Skeletal muscle satellite cell (primary cell): ENCODE results near the gene MAN2A2. TPM values are rescaled to one million over a fixed set of nuclear protein-coding genes. Genes with fewer than 3 reads are reported as not detected.
A peak's percentile ranks its signal among the peaks of the same experiment; 100 is the strongest.

Source experiments
- H3K27me3 ChIP-seq: 2 replicates; pipeline ENCODE4 v1.7.0; 2013; ENCODE audit warnings: low read length; ENCODE audit not compliant: control insufficient read depth, insufficient read depth
- H3K36me3 ChIP-seq: 2 replicates; pipeline ENCODE4 v1.7.0; 2013; ENCODE audit warnings: mild to moderate bottlenecking, control low read depth, low read length; ENCODE audit not compliant: insufficient read depth
- H3K4me1 ChIP-seq: 2 replicates; pipeline ENCODE4 v1.7.0; 2013; ENCODE audit warnings: low read length; ENCODE audit not compliant: control insufficient read depth, insufficient read depth
- H3K4me2 ChIP-seq: 2 replicates; pipeline ENCODE4 v1.7.0; 2013; ENCODE audit warnings: mild to moderate bottlenecking, low read length
- H3K4me3 ChIP-seq: 2 replicates; pipeline ENCODE4 v1.7.0; 2013; ENCODE audit warnings: low read length
- H3K9ac ChIP-seq: 2 replicates; pipeline ENCODE4 v1.7.0; 2013; ENCODE audit warnings: mild to moderate bottlenecking, low read depth, low read length, moderate library complexity
- H3K9me3 ChIP-seq: replicated peaks from 2 replicates; pipeline ENCODE4 v1.7.0; 2013; ENCODE audit warnings: mild to moderate bottlenecking, control low read depth, low read length
- total RNA-seq: library from RNA; depleted of rRNA; stranded (reverse); fragments of >200 nt; gene quantifications from 2 replicates; pipeline ENCODE4 v1.2.3, GENCODE V29; 2012; rRNA removed

The MAN2A2 gene
- total RNA-seq = 3.8 and 6.8 TPM in 2 replicates

GRCh38 chr15:90902840-90903732 lies at the start of gene MAN2A2:
Gene MAN2A2, plus strand, starts transcription at chr15:90903302. Its CDS starts 906 bp downstream, at chr15:90904208.
- Histone ChIP-seq H3K9ac (peak within 1 kb of the TSS; percentile 87), H3K9me3 (no peaks in the 10 kb centered on the region), H3K4me1 (peaks cover 14% of the 10 kb centered on the region), H3K27me3 (no peaks in the 10 kb centered on the region), H3K4me2 (peak within 1 kb of the TSS; percentile 96), H3K4me3 (peak within 1 kb of the TSS; percentile 87), H3K36me3 (peaks cover 24% of the 10 kb centered on the region)

- Histone ChIP-seq H3K4me2 (no peak overlapping the region), H3K9ac (no peak overlapping the region), H3K4me3 (no peak overlapping the region), H3K9me3 (no peaks in the 10 kb centered on the region), H3K4me1 (peaks cover 8% of the 10 kb centered on the region), H3K27me3 (no peaks in the 10 kb centered on the region), H3K36me3 (no peaks in the 10 kb centered on the region)
Measured at GRCh38 chr15:90855139-90855538, 48.0 kb upstream of the MAN2A2 start.

- Histone ChIP-seq H3K4me1 (peaks cover 7% of the 10 kb centered on the region), H3K9me3 (no peaks in the 10 kb centered on the region), H3K27me3 (no peaks in the 10 kb centered on the region), H3K4me3 (no peak overlapping the region), H3K36me3 (no peaks in the 10 kb centered on the region), H3K4me2 (no peak overlapping the region), H3K9ac (no peak overlapping the region)
Measured at GRCh38 chr15:90857337-90857736, 45.8 kb upstream of the MAN2A2 start.

- Histone ChIP-seq H3K4me1 (peaks cover 1% of the 10 kb centered on the region), H3K4me2 (no peak overlapping the region), H3K27me3 (no peaks in the 10 kb centered on the region), H3K9me3 (no peaks in the 10 kb centered on the region), H3K9ac (no peak overlapping the region), H3K36me3 (no peaks in the 10 kb centered on the region), H3K4me3 (no peak overlapping the region)
Measured at GRCh38 chr15:90857883-90858443, 45.1 kb upstream of the MAN2A2 start.

GRCh38 chr15:90859234-90860131 lies 43.6 kb upstream of the MAN2A2 start:
- Histone ChIP-seq H3K4me1 (peaks cover 15% of the 10 kb centered on the region), H3K4me3 (no peak overlapping the region), H3K4me2 (no peak overlapping the region), H3K36me3 (no peaks in the 10 kb centered on the region), H3K27me3 (no peaks in the 10 kb centered on the region), H3K9me3 (no peaks in the 10 kb centered on the region), H3K9ac (no peak overlapping the region)

- Histone ChIP-seq H3K4me1 (peaks cover 15% of the 10 kb centered on the region), H3K27me3 (no peaks in the 10 kb centered on the region), H3K4me2 (no peak overlapping the region), H3K36me3 (no peaks in the 10 kb centered on the region), H3K9ac (no peak overlapping the region), H3K4me3 (no peak overlapping the region), H3K9me3 (no peaks in the 10 kb centered on the region)
Measured at GRCh38 chr15:90860450-90860849, 42.7 kb upstream of the MAN2A2 start.

- Histone ChIP-seq H3K9me3 (no peaks in the 10 kb centered on the region), H3K4me2 (no peak overlapping the region), H3K9ac (no peak overlapping the region), H3K36me3 (no peaks in the 10 kb centered on the region), H3K4me1 (peaks cover 15% of the 10 kb centered on the region), H3K4me3 (no peak overlapping the region), H3K27me3 (no peaks in the 10 kb centered on the region)
Measured at GRCh38 chr15:90860942-90861675, 42.0 kb upstream of the MAN2A2 start.

GRCh38 chr15:90862487-90862886 lies 40.6 kb upstream of the MAN2A2 start:
- Histone ChIP-seq H3K4me3 (no peak overlapping the region), H3K9ac (no peak overlapping the region), H3K27me3 (no peaks in the 10 kb centered on the region), H3K4me2 (no peak overlapping the region), H3K36me3 (no peaks in the 10 kb centered on the region), H3K4me1 (peaks cover 15% of the 10 kb centered on the region), H3K9me3 (no peaks in the 10 kb centered on the region)

GRCh38 chr15:90862964-90863778 lies 39.9 kb upstream of the MAN2A2 start:
- no peaks in the 10 kb centered on the region for H3K36me3 ChIP-seq
- peaks cover 18% of the 10 kb centered on the region for H3K4me1 ChIP-seq
- no peak overlapping the region for H3K9ac ChIP-seq
- no peak overlapping the region for H3K4me3 ChIP-seq
- H3K27me3 ChIP-seq = no peaks in the 10 kb centered on the region
- H3K9me3 ChIP-seq = no peaks in the 10 kb centered on the region
- H3K4me2 ChIP-seq = no peak overlapping the region

- H3K27me3 ChIP-seq = no peaks in the 10 kb centered on the region
- H3K4me3 ChIP-seq = no peak overlapping the region
- H3K4me2 ChIP-seq = no peak overlapping the region
- H3K9ac ChIP-seq = no peak overlapping the region
- no peaks in the 10 kb centered on the region for H3K36me3 ChIP-seq
- H3K9me3 ChIP-seq = no peaks in the 10 kb centered on the region
- H3K4me1 ChIP-seq = peaks cover 26% of the 10 kb centered on the region
Measured at GRCh38 chr15:90863987-90864386, 39.1 kb upstream of the MAN2A2 start.
